HUES48 (cell line): ENCODE results near the gene CYP4F2.
"Not testable (repeated sequence)": the region's sequence is repeated elsewhere in the genome, so short reads cannot be mapped to it uniquely, and the experiment has no call there.

ENCODE experiments used
- H3K27ac ChIP-seq: one replicate; pipeline ENCODE4 v1.7.0; 2013; ENCODE audit warnings: low read depth, low read length, inconsistent platforms
- H3K27me3 ChIP-seq: 2 replicates; pipeline ENCODE4 v1.6.1; 2013; ENCODE audit warnings: mild to moderate bottlenecking, low read length; ENCODE audit not compliant: control insufficient read depth, insufficient read depth
- H3K36me3 ChIP-seq: 2 replicates; pipeline ENCODE4 v1.6.1; 2013; ENCODE audit warnings: low read length; ENCODE audit not compliant: control insufficient read depth, insufficient read depth
- H3K4me1 ChIP-seq: 2 replicates; pipeline ENCODE4 v1.6.1; 2013; ENCODE audit warnings: mild to moderate bottlenecking, low read length; ENCODE audit not compliant: control insufficient read depth, insufficient read depth
- H3K4me3 ChIP-seq: 2 replicates; pipeline ENCODE4 v1.5.1; 2013; ENCODE audit warnings: mild to moderate bottlenecking, low read depth, low read length
- H3K9ac ChIP-seq: 2 replicates; pipeline ENCODE4 v1.6.1; 2013; ENCODE audit warnings: mild to moderate bottlenecking, low read depth, low read length, moderate library complexity
- H3K9me3 ChIP-seq: 2 replicates; pipeline ENCODE4 v1.6.1; 2013; ENCODE audit warnings: low read length; ENCODE audit not compliant: control insufficient read depth, insufficient read depth

Gene CYP4F2

GRCh38 chr19:15883329-15883728 is 14.5 kb downstream of the CYP4F2 start:
- not testable (repeated sequence) for H3K9ac ChIP-seq, H3K4me3 ChIP-seq, H3K27ac ChIP-seq, H3K4me1 ChIP-seq, H3K27me3 ChIP-seq, H3K36me3 ChIP-seq
- peaks cover 77% of the 10 kb centered on the region for H3K9me3 ChIP-seq

GRCh38 chr19:15874821-15875474 is 22.9 kb downstream of the CYP4F2 start:
- Histone ChIP-seq H3K9me3 (peaks cover 80% of the 10 kb centered on the region), H3K27ac (no peak overlapping the region), H3K36me3 (no peaks in the 10 kb centered on the region), H3K9ac (no peak overlapping the region), H3K4me3 (no peak overlapping the region), H3K4me1 (no peaks in the 10 kb centered on the region), H3K27me3 (no peaks in the 10 kb centered on the region)

- not testable (repeated sequence) for H3K27me3 ChIP-seq, H3K27ac ChIP-seq, H3K36me3 ChIP-seq, H3K4me3 ChIP-seq, H3K4me1 ChIP-seq, H3K9ac ChIP-seq
- H3K9me3 ChIP-seq = peaks cover 81% of the 10 kb centered on the region
Observed at GRCh38 chr19:15873771-15874170, 24.1 kb downstream of the CYP4F2 start.

GRCh38 chr19:15871570-15871969 is 26.3 kb downstream of the CYP4F2 start:
- H3K27ac ChIP-seq = no peak overlapping the region
- H3K27me3 ChIP-seq = no peaks in the 10 kb centered on the region
- no peaks in the 10 kb centered on the region for H3K36me3 ChIP-seq
- H3K9me3 ChIP-seq = peaks cover 76% of the 10 kb centered on the region
- no peak overlapping the region for H3K9ac ChIP-seq
- H3K4me3 ChIP-seq = no peak overlapping the region
- no peaks in the 10 kb centered on the region for H3K4me1 ChIP-seq

GRCh38 chr19:15869873-15870272 is 28.0 kb downstream of the CYP4F2 start:
- no peaks in the 10 kb centered on the region for H3K4me1 ChIP-seq
- peaks cover 72% of the 10 kb centered on the region for H3K9me3 ChIP-seq
- no peaks in the 10 kb centered on the region for H3K27me3 ChIP-seq
- H3K9ac ChIP-seq = no peak overlapping the region
- no peaks in the 10 kb centered on the region for H3K36me3 ChIP-seq
- no peak overlapping the region for H3K4me3 ChIP-seq
- no peak overlapping the region for H3K27ac ChIP-seq

- Histone ChIP-seq H3K27ac (no peak overlapping the region), H3K4me1 (no peaks in the 10 kb centered on the region), H3K27me3 (no peaks in the 10 kb centered on the region), H3K9me3 (peaks cover 72% of the 10 kb centered on the region), H3K4me3 (no peak overlapping the region), H3K36me3 (no peaks in the 10 kb centered on the region), H3K9ac (no peak overlapping the region)
Observed at GRCh38 chr19:15869109-15869555, 28.7 kb downstream of the CYP4F2 start.

- Histone ChIP-seq H3K9ac (no peak overlapping the region), H3K27me3 (no peaks in the 10 kb centered on the region), H3K4me3 (no peak overlapping the region), H3K4me1 (no peaks in the 10 kb centered on the region), H3K36me3 (no peaks in the 10 kb centered on the region), H3K9me3 (peaks cover 65% of the 10 kb centered on the region), H3K27ac (no peak overlapping the region)
Observed at GRCh38 chr19:15866636-15867035, 31.2 kb downstream of the CYP4F2 start.

- H3K27me3 ChIP-seq = no peaks in the 10 kb centered on the region
- H3K9ac ChIP-seq = no peak overlapping the region
- peaks cover 67% of the 10 kb centered on the region for H3K9me3 ChIP-seq
- no peaks in the 10 kb centered on the region for H3K4me1 ChIP-seq
- no peaks in the 10 kb centered on the region for H3K36me3 ChIP-seq
- H3K27ac ChIP-seq = no peak overlapping the region
- H3K4me3 ChIP-seq = no peak overlapping the region
Observed at GRCh38 chr19:15864824-15865223, 33.0 kb downstream of the CYP4F2 start.

GRCh38 chr19:15863272-15863671 is 34.6 kb downstream of the CYP4F2 start:
- H3K27ac ChIP-seq = no peak overlapping the region
- H3K9me3 ChIP-seq = peaks cover 67% of the 10 kb centered on the region
- no peak overlapping the region for H3K4me3 ChIP-seq
- H3K9ac ChIP-seq = no peak overlapping the region
- no peaks in the 10 kb centered on the region for H3K4me1 ChIP-seq
- no peaks in the 10 kb centered on the region for H3K36me3 ChIP-seq
- no peaks in the 10 kb centered on the region for H3K27me3 ChIP-seq

GRCh38 chr19:15862444-15862843 is 35.4 kb downstream of the CYP4F2 start:
- no peaks in the 10 kb centered on the region for H3K27me3 ChIP-seq
- no peaks in the 10 kb centered on the region for H3K4me1 ChIP-seq

GRCh38 chr19:15860522-15860921 is 37.4 kb downstream of the CYP4F2 start:
- Histone ChIP-seq H3K36me3 (no peaks in the 10 kb centered on the region), H3K27me3 (no peaks in the 10 kb centered on the region), H3K4me3 (no peak overlapping the region), H3K4me1 (no peaks in the 10 kb centered on the region), H3K27ac (no peak overlapping the region), H3K9me3 (peaks cover 72% of the 10 kb centered on the region), H3K9ac (no peak overlapping the region)

More at GRCh38 chr19:15862444-15862843, 35.4 kb downstream of the CYP4F2 start:
- H3K4me3 ChIP-seq = no peak overlapping the region
- H3K27ac ChIP-seq = no peak overlapping the region
- no peaks in the 10 kb centered on the region for H3K36me3 ChIP-seq
- no peak overlapping the region for H3K9ac ChIP-seq
- H3K9me3 ChIP-seq = peaks cover 70% of the 10 kb centered on the region
